HepG2 (cell line): ENCODE results near the gene BEST2. TPM values are rescaled to one million over a fixed set of nuclear protein-coding genes. Genes with fewer than 3 reads are reported as not detected.

Experiments
- ARNTL ChIP-seq: sonication (generic); formaldehyde crosslinking; IDR thresholded peaks from 2 replicates; pipeline ENCODE4 v1.4.0; 2020; ENCODE audit warnings: mild to moderate bottlenecking, missing genetic modification reagents
- ATF7 ChIP-seq, 2 experiments: fragments of 450-650 bp in 1 of 2; sonication (generic) in 1 of 2; formaldehyde crosslinking in 1 of 2; IDR thresholded peaks; 2 replicates each; pipeline versions ENCODE4 v1.4.0 to v1.6.1; 2016 to 2020; ENCODE audit warnings: antibody characterized with exemption in 1 of 2, mild to moderate bottlenecking in 1 of 2, missing genetic modification reagents in 1 of 2
- BRD4 ChIP-seq: sonication (generic); formaldehyde crosslinking; IDR thresholded peaks from 2 replicates; pipeline ENCODE4 v1.4.0; 2020; ENCODE audit warnings: missing genetic modification reagents
- CBFB ChIP-seq: sonication (generic); formaldehyde crosslinking; IDR thresholded peaks from 2 replicates; pipeline ENCODE4 v1.4.0; 2020; ENCODE audit warnings: missing genetic modification reagents
- FOXO1 ChIP-seq: sonication (generic); formaldehyde crosslinking; IDR thresholded peaks from 2 replicates; pipeline ENCODE4 v1.4.0; 2020; ENCODE audit warnings: missing genetic modification reagents
- GABPA ChIP-seq, 2 experiments: IDR thresholded peaks; 2 replicates each; pipeline ENCODE4 v1.6.1; 2011 to 2016; ENCODE audit warnings: low read depth in 2 of 2, low read length in 1 of 2, missing biosample characterization in 1 of 2, missing genetic modification characterization in 1 of 2
- GLMP ChIP-seq: sonication (generic); formaldehyde crosslinking; IDR thresholded peaks from 2 replicates; pipeline ENCODE4 v1.9.0; 2021; ENCODE audit warnings: missing genetic modification reagents, mild to moderate bottlenecking, borderline replicate concordance
- HNRNPL ChIP-seq: fragments of 200-400 bp; formaldehyde crosslinking; IDR thresholded peaks from 2 replicates; pipeline ENCODE4 v1.6.1; 2017; ENCODE audit warnings: mild to moderate bottlenecking, low read depth, low read length
- ISX ChIP-seq: sonication (generic); formaldehyde crosslinking; conservative IDR thresholded peaks from 2 replicates; pipeline ENCODE4 v1.5.0; 2020; ENCODE audit warnings: missing genetic modification reagents
- KDM4B ChIP-seq: sonication (generic); formaldehyde crosslinking; IDR thresholded peaks from 2 replicates; pipeline ENCODE4 v1.4.0; 2020; ENCODE audit warnings: missing genetic modification reagents
- MEIS1 ChIP-seq: sonication (generic); formaldehyde crosslinking; IDR thresholded peaks from 2 replicates; pipeline ENCODE4 v1.9.0; 2021; ENCODE audit warnings: mild to moderate bottlenecking, missing genetic modification reagents, moderate library complexity, borderline replicate concordance
- MLX ChIP-seq: IDR thresholded peaks from 2 replicates; pipeline ENCODE4 v1.6.1; 2016
- MYC ChIP-seq: sonication (generic); formaldehyde crosslinking; IDR thresholded peaks from 2 replicates; pipeline ENCODE4 v1.9.0; 2021; ENCODE audit warnings: missing genetic modification reagents, borderline replicate concordance
- NAIF1 ChIP-seq: sonication (generic); formaldehyde crosslinking; IDR thresholded peaks from 2 replicates; pipeline ENCODE4 v1.5.0; 2020; ENCODE audit warnings: mild to moderate bottlenecking, missing genetic modification reagents, borderline replicate concordance
- NCOA2 ChIP-seq: sonication (generic); formaldehyde crosslinking; IDR thresholded peaks from 2 replicates; pipeline ENCODE4 v1.8.0; 2022; ENCODE audit warnings: inconsistent platforms
- PPARG ChIP-seq: conservative IDR thresholded peaks from 2 replicates; pipeline ENCODE4 v1.6.1; 2016; ENCODE audit warnings: missing biosample characterization, missing genetic modification reagents
- PRMT3 ChIP-seq: sonication (generic); formaldehyde crosslinking; IDR thresholded peaks from 2 replicates; pipeline ENCODE4 v1.8.1; 2022; ENCODE audit warnings: low read depth, mild to moderate bottlenecking, moderate library complexity, missing genetic modification reagents, borderline replicate concordance
- ZBTB44 ChIP-seq: sonication (generic); formaldehyde crosslinking; IDR thresholded peaks from 2 replicates; pipeline ENCODE4 v1.4.0; 2020; ENCODE audit warnings: missing genetic modification reagents
- ZFP90 ChIP-seq: sonication (generic); formaldehyde crosslinking; IDR thresholded peaks from 2 replicates; pipeline ENCODE4 v1.8.0; 2022; ENCODE audit warnings: missing genetic modification reagents, mild to moderate bottlenecking, inconsistent platforms, borderline replicate concordance
- ZNF20 ChIP-seq: sonication (generic); formaldehyde crosslinking; IDR thresholded peaks from 2 replicates; pipeline ENCODE4 v1.4.0; 2020; ENCODE audit warnings: mild to moderate bottlenecking, moderate library complexity, missing genetic modification reagents
- ZNF614 ChIP-seq: IDR thresholded peaks from 2 replicates; pipeline ENCODE4 v1.6.1; 2018; ENCODE audit warnings: missing biosample characterization, missing genetic modification reagents, inconsistent platforms, borderline replicate concordance
- ZNF800 ChIP-seq: sonication (generic); formaldehyde crosslinking; IDR thresholded peaks from 2 replicates; pipeline ENCODE4 v1.4.0; 2020; ENCODE audit warnings: missing genetic modification reagents
- ZNF879 ChIP-seq: sonication (generic); formaldehyde crosslinking; IDR thresholded peaks from 2 replicates; pipeline ENCODE4 v1.8.1; 2023; ENCODE audit warnings: missing genetic modification reagents
- ZSCAN20 ChIP-seq: sonication (generic); formaldehyde crosslinking; IDR thresholded peaks from 2 replicates; pipeline ENCODE4 v1.4.0; 2020; ENCODE audit warnings: missing genetic modification reagents, mild to moderate bottlenecking, borderline replicate concordance
- polyA plus RNA-seq, 8 experiments: library from polyadenylated mRNA; depleted of rRNA in 3 of 8; stranded (reverse) in 7 of 8; unstranded in 1 of 8; fragments of >200 nt; fragmentation: Illumina TruSeq in 4 of 8; extraction: Trizol in 4 of 8; gene quantifications; 2 replicates each; pipeline versions ENCODE4 v1.2.1 to v1.2.3, GENCODE V29; 2011 to 2016; ENCODE audit warnings: low read depth in 4 of 8, missing spikeins in 1 of 8, mixed read lengths in 1 of 8; ENCODE audit not compliant: insufficient read depth in 1 of 8
- total RNA-seq, 5 experiments: library from RNA; depleted of rRNA; stranded (reverse); fragments of >200 nt; fragmentation: Illumina TruSeq; extraction: Trizol; gene quantifications; 2 replicates each; pipeline ENCODE4 v1.2.3, GENCODE V29; 2016; ENCODE audit warnings: low read depth in 1 of 5

Gene BEST2
- total and polyA plus RNA-seq, 2 of the 13 experiments (the other 11 are each of a cell fraction or from before 2014, with no cell fraction given) = not detected

GRCh38 chr19:12801466-12802266 is 50.1 kb downstream of the BEST2 start, which contains the start of the genes PRDX2 and THSD8 (continued):
- TF ChIP-seq ZNF614 (CRISPR knock-in tag) (0 out of 2 replicates have a peak, but pooled peaks have one; percentile 28), ZNF800 (no peak; the same call in 1 of the 2 replicates), ARNTL (CRISPR knock-in tag) (peak; percentile 74), GABPA (IDR thresholded peaks at IDR 0.05; ENCODE audit: low read depth, low read length) (no peak), GABPA (CRISPR knock-in tag; IDR thresholded peaks at IDR 0.05; ENCODE audit: low read depth) (no peak), ISX (CRISPR knock-in tag) (no peak), MEIS1 (peak; percentile 64), NCOA2 (CRISPR knock-in tag) (no peak; the same call in 1 of the 2 replicates), ZNF879 (CRISPR knock-in tag) (no peak), ATF7 (IDR thresholded peaks at IDR 0.05) (peak; percentile 81), ATF7 (CRISPR knock-in tag; IDR thresholded peaks at IDR 0.05) (no peak), GLMP (CRISPR knock-in tag) (no peak), KDM4B (CRISPR knock-in tag) (no peak), ZBTB44 (CRISPR knock-in tag) (0 out of 2 replicates have a peak, but pooled peaks have one; percentile 65), ZSCAN20 (CRISPR knock-in tag) (no peak), PPARG (peak; percentile 93), MYC (CRISPR knock-in tag) (peak; percentile 85), MLX (peak; percentile 64; the same call in 1 of the 2 replicates), ZNF20 (CRISPR knock-in tag) (0 out of 2 replicates have a peak, but pooled peaks have one; percentile 30), CBFB (peak; percentile 88), PRMT3 (CRISPR knock-in tag) (peak; percentile 55; the same call in 1 of the 2 replicates), FOXO1 (CRISPR knock-in tag) (peak; percentile 25; the same call in 1 of the 2 replicates), NAIF1 (peak; percentile 86; the same call in 1 of the 2 replicates), HNRNPL (no peak), ZFP90 (CRISPR knock-in tag) (no peak; the same call in 1 of the 2 replicates), BRD4 (peak; percentile 41; the same call in 1 of the 2 replicates)
